SK-N-SH (cell line): ENCODE data around the gene CNTFR. TPM values are rescaled to one million over a fixed set of nuclear protein-coding genes. Genes with fewer than 3 reads are reported as not detected.
A peak's percentile ranks its signal among the peaks of the same experiment; 100 is the strongest.

Experiments
- CTCF ChIA-PET: fragments of 300-600, 350-600 bp; formaldehyde crosslinking; extraction: SDS; loops from one replicate; lab custom pipeline; 2021; lab: Yijun Ruan, JAX
- POLR2A ChIA-PET: fragments of 350-600 bp; sonication (Branson Sonifier 250); formaldehyde crosslinking; extraction: SDS; loops from one replicate; lab custom pipeline; 2020; ENCODE audit warnings: antibody characterized with exemption, inconsistent platforms; lab: Yijun Ruan, JAX
- DNase-seq: peaks from one replicate; pipeline ENCODE4 v3.0.0; 2012
- H2AFZ ChIP-seq: fragments of 200-600 bp; sonication (generic); 2 replicates; pipeline ENCODE4 v1.8.1; 2016; ENCODE audit warnings: antibody characterized with exemption, mild to moderate bottlenecking, low read depth
- H3F3A ChIP-seq: fragments of 200-600 bp; sonication (generic); replicated peaks from 2 replicates; pipeline ENCODE3; 2016; ENCODE audit warnings: antibody characterized with exemption, mild to moderate bottlenecking; ENCODE audit not compliant: insufficient read depth
- H3K27ac ChIP-seq, 2 experiments: fragments of 200-500 bp in 1 of 2; fragments of 200-600 bp in 1 of 2; sonication (Bioruptor generic) in 1 of 2; sonication (generic), shearing (Covaris generic) in 1 of 2; 2 replicates each; pipeline versions ENCODE4 v1.5.1 to v1.6.1; 2014 to 2016; ENCODE audit warnings: low read depth in 2 of 2, inconsistent platforms in 1 of 2, low read length in 1 of 2, mild to moderate bottlenecking in 1 of 2, mixed read lengths in 1 of 2
- H3K27me3 ChIP-seq: fragments of 200-600 bp; sonication (generic), shearing (Covaris generic); 2 replicates; pipeline ENCODE4 v1.6.1; 2016; ENCODE audit warnings: mixed run types; ENCODE audit not compliant: insufficient read depth
- H3K36me3 ChIP-seq, 2 experiments: fragments of 200-500 bp in 1 of 2; fragments of 200-600 bp in 1 of 2; sonication (Bioruptor generic) in 1 of 2; sonication (generic) in 1 of 2; replicated peaks in 1 of 2; 2 replicates each; pipeline versions ENCODE3 to v1.5.1; 2014 to 2016; ENCODE audit warnings: low read length in 1 of 2, mild to moderate bottlenecking in 1 of 2; ENCODE audit not compliant: insufficient read depth in 2 of 2, control insufficient read depth in 1 of 2
- H3K4me1 ChIP-seq, 2 experiments: fragments of 200-500 bp in 1 of 2; fragments of 200-600 bp in 1 of 2; sonication (Bioruptor generic) in 1 of 2; sonication (generic), shearing (Covaris generic) in 1 of 2; 2 replicates each; pipeline versions ENCODE4 v1.5.1 to v1.6.1; 2014 to 2016; ENCODE audit warnings: low read depth in 1 of 2, low read length in 1 of 2, mixed run types in 1 of 2; ENCODE audit not compliant: insufficient read depth in 2 of 2, control insufficient read depth in 1 of 2
- H3K4me2 ChIP-seq: fragments of 200-600 bp; sonication (generic), shearing (Covaris generic); 2 replicates; pipeline ENCODE4 v1.6.1; 2017; ENCODE audit warnings: mixed run types
- H3K4me3 ChIP-seq, 2 experiments: fragments of 200-500 bp in 1 of 2; fragments of 200-600 bp in 1 of 2; sonication (Bioruptor generic) in 1 of 2; sonication (generic), shearing (Covaris generic) in 1 of 2; 2 replicates each; pipeline versions ENCODE4 v1.5.1 to v1.8.1; 2014 to 2016; ENCODE audit warnings: low read depth in 2 of 2, inconsistent platforms in 1 of 2, low read length in 1 of 2, mild to moderate bottlenecking in 1 of 2, mixed read lengths in 1 of 2, moderate library complexity in 1 of 2
- H3K79me2 ChIP-seq: fragments of 200-600 bp; sonication (generic); 2 replicates; pipeline ENCODE4 v1.8.1; 2017; ENCODE audit warnings: mild to moderate bottlenecking; ENCODE audit not compliant: insufficient read depth
- H3K9ac ChIP-seq: fragments of 200-600 bp; sonication (generic); 2 replicates; pipeline ENCODE4 v1.6.1; 2017; ENCODE audit warnings: mixed run types
- H3K9me2 ChIP-seq: fragments of 200-600 bp; sonication (generic); 2 replicates; pipeline ENCODE4 v1.6.1; 2017; ENCODE audit warnings: mixed run types
- H3K9me3 ChIP-seq: fragments of 200-600 bp; sonication (generic); 2 replicates; pipeline ENCODE4 v1.6.1; 2017; ENCODE audit warnings: mixed run types, mild to moderate bottlenecking, moderate library complexity
- H4K20me1 ChIP-seq: fragments of 200-600 bp; sonication (generic); 2 replicates; pipeline ENCODE4 v1.6.1; 2017; ENCODE audit warnings: mild to moderate bottlenecking, mixed run types; ENCODE audit not compliant: insufficient read depth
- CTCF ChIP-seq: fragments of 200-600 bp; sonication (generic); IDR thresholded peaks from 2 replicates; pipeline ENCODE4 v1.6.1; 2017; ENCODE audit warnings: antibody characterized with exemption, mild to moderate bottlenecking, moderate library complexity
- EP300 ChIP-seq, 2 experiments: IDR thresholded peaks; 2 replicates each; pipeline versions ENCODE4 v1.4.0 to v1.6.1; 2012; ENCODE audit warnings: borderline replicate concordance in 1 of 2, low read depth in 1 of 2, low read length in 1 of 2
- EZH2phosphoT487 ChIP-seq: fragments of 200-600 bp; sonication (generic); IDR thresholded peaks from 2 replicates; pipeline ENCODE4 v1.6.1; 2017; ENCODE audit warnings: low read depth, mixed run types, mild to moderate bottlenecking, antibody characterized with exemption, moderate library complexity, borderline replicate concordance
- FOSL2 ChIP-seq: IDR thresholded peaks from 2 replicates; pipeline ENCODE4 v1.4.0; 2012; ENCODE audit warnings: low read depth, mild to moderate bottlenecking, moderate library complexity, borderline replicate concordance
- FOXJ3 ChIP-seq: sonication (generic); formaldehyde crosslinking; IDR thresholded peaks from 2 replicates; pipeline ENCODE4 v1.5.1; 2020; ENCODE audit warnings: mild to moderate bottlenecking, missing genetic modification reagents
- FOXM1 ChIP-seq: IDR thresholded peaks from 2 replicates; pipeline ENCODE4 v1.4.0; 2012; ENCODE audit warnings: low read depth, mild to moderate bottlenecking
- GATA2 ChIP-seq: sonication (generic); formaldehyde crosslinking; IDR thresholded peaks from 2 replicates; pipeline ENCODE4 v1.5.0; 2020; ENCODE audit warnings: mild to moderate bottlenecking, missing genetic modification reagents
- JUND ChIP-seq: IDR thresholded peaks from 2 replicates; pipeline ENCODE4 v1.4.0; 2012
- MAX ChIP-seq: IDR thresholded peaks from 2 replicates; pipeline ENCODE4 v1.4.0; 2012; ENCODE audit warnings: low read depth
- MEF2A ChIP-seq: IDR thresholded peaks from 2 replicates; pipeline ENCODE4 v1.4.0; 2012; ENCODE audit warnings: low read depth, borderline replicate concordance
- NFIC ChIP-seq: IDR thresholded peaks from 2 replicates; pipeline ENCODE4 v1.4.0; 2012; ENCODE audit warnings: borderline replicate concordance
- NRF1 ChIP-seq: IDR thresholded peaks from 2 replicates; pipeline ENCODE4 v1.6.1; 2012; ENCODE audit warnings: low read depth, mild to moderate bottlenecking, low read length
- POLR2AphosphoS5 ChIP-seq: IDR thresholded peaks from 2 replicates; pipeline ENCODE4 v1.6.1; 2012; ENCODE audit warnings: low read depth, low read length
- RAD21 ChIP-seq: IDR thresholded peaks from 2 replicates; pipeline ENCODE4 v1.6.1; 2012; ENCODE audit warnings: mild to moderate bottlenecking, low read length
- RFX5 ChIP-seq: IDR thresholded peaks from 2 replicates; pipeline ENCODE4 v1.6.1; 2012; ENCODE audit warnings: mild to moderate bottlenecking, improper control_type of control experiment, low read length
- SIN3A ChIP-seq: IDR thresholded peaks from 2 replicates; pipeline ENCODE4 v1.6.1; 2012; ENCODE audit warnings: low read depth, mild to moderate bottlenecking, low read length, moderate library complexity, borderline replicate concordance
- SMC3 ChIP-seq: IDR thresholded peaks from 2 replicates; pipeline ENCODE4 v1.6.1; 2012; ENCODE audit warnings: low read depth, low read length, improper control_type of control experiment
- TAF1 ChIP-seq: IDR thresholded peaks from 2 replicates; pipeline ENCODE4 v1.6.1; 2012; ENCODE audit warnings: low read depth, mild to moderate bottlenecking, low read length, moderate library complexity, borderline replicate concordance
- TCF12 ChIP-seq: IDR thresholded peaks from 2 replicates; pipeline ENCODE4 v1.4.0; 2012
- WGBS: methylation state at CpG from one replicate; pipeline ENCODE4 v1.1.6; 2017; ENCODE audit warnings: low lambda C conversion rate; 5-methylcytosine and 5-hydroxymethylcytosine counted together
- polyA plus RNA-seq, 3 experiments: library from polyadenylated mRNA; depleted of rRNA; stranded (reverse); fragments of >200 nt; gene quantifications; 2 replicates each; pipeline ENCODE4 v1.2.3, GENCODE V29; 2012
- TF ChIP-seq, protein P1 (sequence below): fragments of 150-350 bp; IDR thresholded peaks from 2 replicates; pipeline ENCODE4 v1.6.1; 2017; ENCODE audit warnings: antibody characterized with exemption, low read length, low read depth, borderline replicate concordance
- TF ChIP-seq, protein P2 (sequence below): fragments of 150-350 bp; IDR thresholded peaks from 2 replicates; pipeline ENCODE4 v1.6.1; 2016; ENCODE audit warnings: mild to moderate bottlenecking, low read depth, low read length

The CNTFR gene
- polyA plus RNA-seq, 1 of the 3 experiments (the other 2 are of a cell fraction) = 1.8 TPM

GRCh38 chr9:34575241-34575640 lies 14.3 kb downstream of the CNTFR start:
- H3K79me2 ChIP-seq = no peaks in the 10 kb centered on the region
- no peak overlapping the region for H3K27ac ChIP-seq
- DNase-seq = no peak
- WGBS = 79% methylated on average over 8 of the region's 8 CpGs
- TF ChIP-seq MEF2A (no peak), FOXJ3 (CRISPR knock-in tag) (no peak), TAF1 (no peak), EZH2phosphoT487 (no peak), JUND (no peak), NFIC (no peak), POLR2AphosphoS5 (no peak), MAX (no peak), GATA2 (CRISPR knock-in tag) (no peak), EP300 (IDR thresholded peaks at IDR 0.05; ENCODE audit: borderline replicate concordance in 1 of 2, low read depth in 1 of 2, low read length in 1 of 2) (no peak), TCF12 (no peak), SMC3 (no peak), SIN3A (no peak), FOXM1 (no peak)
- TF ChIP-seq, protein P1, sequence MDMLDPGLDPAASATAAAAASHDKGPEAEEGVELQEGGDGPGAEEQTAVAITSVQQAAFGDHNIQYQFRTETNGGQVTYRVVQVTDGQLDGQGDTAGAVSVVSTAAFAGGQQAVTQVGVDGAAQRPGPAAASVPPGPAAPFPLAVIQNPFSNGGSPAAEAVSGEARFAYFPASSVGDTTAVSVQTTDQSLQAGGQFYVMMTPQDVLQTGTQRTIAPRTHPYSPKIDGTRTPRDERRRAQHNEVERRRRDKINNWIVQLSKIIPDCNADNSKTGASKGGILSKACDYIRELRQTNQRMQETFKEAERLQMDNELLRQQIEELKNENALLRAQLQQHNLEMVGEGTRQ = no peak
- TF ChIP-seq, protein P2, sequence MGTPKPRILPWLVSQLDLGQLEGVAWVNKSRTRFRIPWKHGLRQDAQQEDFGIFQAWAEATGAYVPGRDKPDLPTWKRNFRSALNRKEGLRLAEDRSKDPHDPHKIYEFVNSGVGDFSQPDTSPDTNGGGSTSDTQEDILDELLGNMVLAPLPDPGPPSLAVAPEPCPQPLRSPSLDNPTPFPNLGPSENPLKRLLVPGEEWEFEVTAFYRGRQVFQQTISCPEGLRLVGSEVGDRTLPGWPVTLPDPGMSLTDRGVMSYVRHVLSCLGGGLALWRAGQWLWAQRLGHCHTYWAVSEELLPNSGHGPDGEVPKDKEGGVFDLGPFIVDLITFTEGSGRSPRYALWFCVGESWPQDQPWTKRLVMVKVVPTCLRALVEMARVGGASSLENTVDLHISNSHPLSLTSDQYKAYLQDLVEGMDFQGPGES = no peak
- TF ChIP-seq, all 33 proteins: peak for 0
- Histone ChIP-seq H3K4me1 (peaks cover 0 to 90% of the 10 kb centered on the region in 2 experiments; a peak in 1 of 4 replicates), H3K9me3 (no peaks in the 10 kb centered on the region), H4K20me1 (no peaks in the 10 kb centered on the region), H3F3A (no peaks in the 10 kb centered on the region), H3K9me2 (no peaks in the 10 kb centered on the region), H3K27me3 (peaks cover 16% of the 10 kb centered on the region; the same call in 1 of the 2 replicates), H3K36me3 (no peaks in the 10 kb centered on the region), H2AFZ (no peak overlapping the region), H3K4me3 (no peak overlapping the region), H3K4me2 (no peak overlapping the region), H3K9ac (no peak overlapping the region)
- ChIA-PET POLR2A (no interaction called here), CTCF (interaction anchor here (1.3 to 12.0 kb wide), 4 partner anchors 14 to 28 kb away, joined by 3 to 129 read pairs (median 58); no protein-coding TSS in a partner anchor)

- H2AFZ ChIP-seq = no peak overlapping the region
- ChIA-PET CTCF (interaction anchor here (0.8 to 12.0 kb wide), 4 partner anchors 13 to 26 kb away, joined by 3 to 129 read pairs (median 4); no protein-coding TSS in a partner anchor), POLR2A (no interaction called here)
- H4K20me1 ChIP-seq = no peaks in the 10 kb centered on the region
- H3K27ac ChIP-seq = peak overlapping the region in 1 of 2 experiments; percentile 44; a peak in 1 of 4 replicates
- no peaks in the 10 kb centered on the region for H3K79me2 ChIP-seq
- H3K9me2 ChIP-seq = no peaks in the 10 kb centered on the region
- H3K9me3 ChIP-seq = no peaks in the 10 kb centered on the region
- TF ChIP-seq JUND (no peak), FOXM1 (no peak), RFX5 (no peak), FOXJ3 (CRISPR knock-in tag) (no peak), RAD21 (no peak), SMC3 (no peak), FOSL2 (no peak), POLR2AphosphoS5 (no peak), EZH2phosphoT487 (no peak), NRF1 (no peak), CTCF (no peak)
- TF ChIP-seq, protein P1 = no peak
- no peak for DNase-seq
- H3K4me1 ChIP-seq = peaks cover 0 to 90% of the 10 kb centered on the region in 2 experiments; a peak in 1 of 4 replicates
- peaks cover 12% of the 10 kb centered on the region; the same call in 1 of the 2 replicates for H3K27me3 ChIP-seq
- H3K4me2 ChIP-seq = no peak overlapping the region
- 91% methylated on average over 8 of the region's 12 CpGs for WGBS
- no peak overlapping the region for H3K4me3 ChIP-seq
- H3F3A ChIP-seq = no peaks in the 10 kb centered on the region
- H3K36me3 ChIP-seq = no peaks in the 10 kb centered on the region
- H3K9ac ChIP-seq = no peak overlapping the region
Observed at GRCh38 chr9:34574571-34574970, 15.0 kb downstream of the CNTFR start.
